K562 (cell line): ENCODE data around the gene STON2. TPM values are rescaled to one million over a fixed set of nuclear protein-coding genes. Genes with fewer than 3 reads are reported as not detected.

Source experiments
- CHD7 ChIP-seq: fragments of 200-600 bp; sonication (generic); IDR thresholded peaks from one replicate; pipeline ENCODE4 v1.6.1; 2012; ENCODE audit warnings: mild to moderate bottlenecking, low read depth, low read length, inconsistent platforms
- polyA plus RNA-seq, 8 experiments: library from polyadenylated mRNA; depleted of rRNA in 4 of 8; stranded (reverse) in 5 of 8; unstranded in 3 of 8; fragments of >200 nt; fragmentation: Nextera tagmentation in 2 of 8; fragmentation: Illumina TruSeq in 1 of 8; extraction: Ambion mirVana in 2 of 8; extraction: Trizol in 1 of 8; gene quantifications; 2 replicates each; pipeline versions ENCODE4 v1.2.1 to v1.2.3, GENCODE V29; 2011 to 2014; ENCODE audit warnings: inconsistent platforms in 1 of 8, missing spikeins in 1 of 8
- total RNA-seq, 7 experiments: library from RNA; depleted of rRNA in 6 of 7; stranded (reverse); fragments of >200 nt in 6 of 7; fragmentation: Illumina TruSeq in 2 of 7; extraction: Trizol in 2 of 7; gene quantifications; 2 replicates each; pipeline versions ENCODE4 v1.2.1 to v1.2.3, GENCODE V29; 2011 to 2021; ENCODE audit warnings: low replicate concordance in 1 of 7

Gene STON2
- total and polyA plus RNA-seq, 9 of the 15 experiments (the other 6 are each of a cell fraction or from before 2014, with no cell fraction given), result 7.8 to 99.3 (median 53.5) TPM

GRCh38 chr14:81301813-81302212 lies 98.3 kb downstream of the STON2 start (continued):
- no peak for TF ChIP-seq CHD7
